Calu3 (cell line): ENCODE measurements around the gene NTRK1. TPM values are rescaled to one million over a fixed set of nuclear protein-coding genes. Genes with fewer than 3 reads are reported as not detected.

Experiments used
- BruUV-seq: library from RNA; stranded (reverse); fragments of 400-500 nt; replicated peaks from 2 replicates; lab custom pipeline; 2021; lab: Mats Ljungman, UMichigan
- CTCF ChIA-PET: fragments of 300-600 bp; sonication (Branson Sonifier 250); formaldehyde crosslinking; loops from one replicate; lab custom pipeline; 2022; ENCODE audit warnings: antibody characterized with exemption; lab: Charles Lee
- DNase-seq: peaks from one replicate; pipeline ENCODE4 v3.0.0; 2022
- H3K27ac Mint-ChIP-seq: one replicate; pipeline ENCODE4 v1.8.0; 2022; ENCODE audit warnings: mixed read lengths; ENCODE audit not compliant: unreplicated experiment
- H3K27me3 Mint-ChIP-seq: one replicate; pipeline ENCODE4 v1.8.0; 2022; ENCODE audit warnings: mixed read lengths; ENCODE audit not compliant: unreplicated experiment
- H3K36me3 Mint-ChIP-seq: one replicate; pipeline ENCODE4 v1.8.0; 2022; ENCODE audit warnings: mild to moderate bottlenecking, moderate library complexity, mixed read lengths; ENCODE audit not compliant: insufficient read depth, unreplicated experiment
- H3K4me1 Mint-ChIP-seq: one replicate; pipeline ENCODE4 v1.8.0; 2022; ENCODE audit warnings: mild to moderate bottlenecking, low read depth, mixed read lengths; ENCODE audit not compliant: unreplicated experiment
- H3K4me3 Mint-ChIP-seq: one replicate; pipeline ENCODE4 v1.8.0; 2022; ENCODE audit warnings: mild to moderate bottlenecking, low read depth, moderate library complexity, mixed read lengths; ENCODE audit not compliant: unreplicated experiment
- H3K9me3 Mint-ChIP-seq: one replicate; pipeline ENCODE4 v1.8.0; 2022; ENCODE audit warnings: low read depth, mixed read lengths; ENCODE audit not compliant: unreplicated experiment
- CTCF ChIP-seq: fragments of 200-600 bp; IDR thresholded peaks from one replicate; pipeline ENCODE4 v1.8.0; 2022; ENCODE audit warnings: antibody characterized with exemption; ENCODE audit not compliant: unreplicated experiment
- intact Hi-C: fragments of 100-400 bp; cut with micrococcal nuclease; formaldehyde crosslinking; loops from one replicate; pipeline ENCODE4 v1.10.0; 2022; ENCODE audit not compliant: unreplicated experiment
- total RNA-seq: library from RNA; stranded (reverse); gene quantifications from 2 replicates; pipeline ENCODE4 v1.2.3, GENCODE V29; 2022

NTRK1 gene
- total RNA-seq, 1 experiment from 2014 or later = not detected

GRCh38 chr1:156895927-156896326, 35.3 kb downstream of the NTRK1 start:
- H3K36me3 Mint-ChIP-seq = no peaks in the 10 kb centered on the region
- no peaks in the 10 kb centered on the region for H3K9me3 Mint-ChIP-seq
- no peak overlapping the region for H3K4me3 Mint-ChIP-seq
- H3K27me3 Mint-ChIP-seq = peaks cover 48% of the 10 kb centered on the region
- no TSS peak for BruUV-seq
- CTCF ChIA-PET = no interaction called here
- intact Hi-C loops = loop anchor here (10.0 kb wide), 1 partner anchor 271 kb away; no protein-coding TSS in a partner anchor
- peaks cover 19% of the 10 kb centered on the region for H3K4me1 Mint-ChIP-seq
- no peak for TF ChIP-seq CTCF
- DNase-seq = no peak
- H3K27ac Mint-ChIP-seq = no peak overlapping the region

GRCh38 chr1:156896490-156897033, 35.9 kb downstream of the NTRK1 start:
- H3K27ac Mint-ChIP-seq = no peak overlapping the region
- no TSS peak for BruUV-seq
- intact Hi-C loops = loop anchor here (10.0 kb wide), 1 partner anchor 272 kb away; no protein-coding TSS in a partner anchor
- DNase-seq = peak; percentile 27
- peaks cover 48% of the 10 kb centered on the region for H3K27me3 Mint-ChIP-seq
- CTCF ChIA-PET = interaction anchor here (1.1 to 1.2 kb wide), 2 partner anchors 22 to 30 kb away, joined by 7 to 13 read pairs; no protein-coding TSS in a partner anchor
- no peak for TF ChIP-seq CTCF
- H3K36me3 Mint-ChIP-seq = no peaks in the 10 kb centered on the region
- no peaks in the 10 kb centered on the region for H3K9me3 Mint-ChIP-seq
- H3K4me1 Mint-ChIP-seq = peaks cover 19% of the 10 kb centered on the region
- no peak overlapping the region for H3K4me3 Mint-ChIP-seq

GRCh38 chr1:156897078-156897825, 36.6 kb downstream of the NTRK1 start:
- Mint-ChIP-seq H3K36me3 (no peaks in the 10 kb centered on the region), H3K4me1 (peaks cover 19% of the 10 kb centered on the region), H3K4me3 (no peak overlapping the region), H3K9me3 (no peaks in the 10 kb centered on the region), H3K27me3 (peaks cover 52% of the 10 kb centered on the region), H3K27ac (no peak overlapping the region)
- no peak for DNase-seq
- intact Hi-C loops = loop anchor here (10.0 kb wide), 1 partner anchor 272 kb away; no protein-coding TSS in a partner anchor
- CTCF ChIA-PET = interaction anchor here (1.1 to 1.2 kb wide), 2 partner anchors 21 to 29 kb away, joined by 7 to 13 read pairs; no protein-coding TSS in a partner anchor
- BruUV-seq = no TSS peak
- TF ChIP-seq CTCF = no peak

- TF ChIP-seq CTCF = no peak
- no peaks in the 10 kb centered on the region for H3K9me3 Mint-ChIP-seq
- H3K4me1 Mint-ChIP-seq = peaks cover 19% of the 10 kb centered on the region
- BruUV-seq = no TSS peak
- peaks cover 61% of the 10 kb centered on the region for H3K27me3 Mint-ChIP-seq
- no peak overlapping the region for H3K4me3 Mint-ChIP-seq
- H3K36me3 Mint-ChIP-seq = no peaks in the 10 kb centered on the region
- CTCF ChIA-PET = no interaction called here
- intact Hi-C loops = loop anchor here (10.0 kb wide), 1 partner anchor 273 kb away; no protein-coding TSS in a partner anchor
- DNase-seq = no peak
- no peak overlapping the region for H3K27ac Mint-ChIP-seq
Measured at GRCh38 chr1:156898161-156898566, 37.5 kb downstream of the NTRK1 start.
